PC-9 (cell line): Measurements from ENCODE around the gene PTPRT. TPM values are rescaled to one million over a fixed set of nuclear protein-coding genes. Genes with fewer than 3 reads are reported as not detected.

ENCODE experiments used
- BruUV-seq: library from RNA; stranded (reverse); fragments of 400-500 nt; replicated peaks from 2 replicates; lab custom pipeline; 2021; lab: Mats Ljungman, UMichigan
- CTCF ChIA-PET: fragments of 300-600 bp; sonication (Branson Sonifier 250); formaldehyde crosslinking; loops from one replicate; lab custom pipeline; 2022; ENCODE audit warnings: antibody characterized with exemption; lab: Charles Lee
- POLR2A ChIA-PET: fragments of 300-600 bp; sonication (Branson Sonifier 250); formaldehyde crosslinking; loops from one replicate; lab custom pipeline; 2022; ENCODE audit warnings: antibody characterized with exemption; ENCODE audit not compliant: unreplicated experiment; lab: Charles Lee
- DNase-seq, 2 experiments: peaks; one replicate each; pipeline versions ENCODE4 v3.0.0 to v3.0.0-alpha.2; 2015 to 2022; ENCODE audit warnings: mixed read lengths in 1 of 2
- H2AFZ ChIP-seq: fragments of 200-600 bp; sonication (generic); 2 replicates; pipeline ENCODE4 v1.8.1; 2017; ENCODE audit warnings: antibody characterized with exemption
- H3F3A ChIP-seq: fragments of 200-600 bp; sonication (generic); 2 replicates; pipeline ENCODE4 v1.8.1; 2017; ENCODE audit warnings: antibody characterized with exemption, mild to moderate bottlenecking, low read depth; ENCODE audit not compliant: insufficient read depth
- H3K27ac ChIP-seq: fragments of 200-600 bp; sonication (generic); 2 replicates; pipeline ENCODE4 v1.6.1; 2016; ENCODE audit warnings: mixed run types
- H3K27me3 ChIP-seq: fragments of 200-600 bp; sonication (generic); 2 replicates; pipeline ENCODE4 v1.6.1; 2016; ENCODE audit warnings: low read depth, mixed run types; ENCODE audit not compliant: insufficient read depth
- H3K36me3 ChIP-seq: fragments of 200-600 bp; sonication (generic); 2 replicates; pipeline ENCODE4 v1.6.1; 2016; ENCODE audit warnings: low read depth, mixed run types
- H3K4me1 ChIP-seq: fragments of 200-600 bp; sonication (generic); replicated peaks from 2 replicates; pipeline ENCODE4 v1.6.1; 2016; ENCODE audit warnings: mixed run types; ENCODE audit not compliant: insufficient read depth
- H3K4me2 ChIP-seq: fragments of 200-600 bp; sonication (generic); 2 replicates; pipeline ENCODE4 v1.6.1; 2017; ENCODE audit warnings: mixed run types
- H3K4me3 ChIP-seq: fragments of 200-600 bp; sonication (generic); 2 replicates; pipeline ENCODE4 v1.6.1; 2016; ENCODE audit warnings: mixed run types
- H3K79me2 ChIP-seq: fragments of 200-600 bp; sonication (generic); 2 replicates; pipeline ENCODE4 v1.6.1; 2017; ENCODE audit warnings: low read depth, mixed run types
- H3K9me2 ChIP-seq: fragments of 200-600 bp; sonication (generic); 2 replicates; pipeline ENCODE4 v1.8.1; 2017; ENCODE audit warnings: mild to moderate bottlenecking; ENCODE audit not compliant: insufficient read depth
- H3K9me3 ChIP-seq: fragments of 200-600 bp; sonication (generic); 2 replicates; pipeline ENCODE4 v1.8.1; 2016; ENCODE audit warnings: low read depth; ENCODE audit not compliant: insufficient read depth
- H4K20me1 ChIP-seq: fragments of 200-600 bp; sonication (generic); 2 replicates; pipeline ENCODE4 v1.8.1; 2017; ENCODE audit not compliant: insufficient read depth
- EZH2 ChIP-seq: fragments of 200-600 bp; sonication (generic); IDR thresholded peaks from 2 replicates; pipeline ENCODE4 v1.8.0; 2017; ENCODE audit warnings: antibody characterized with exemption, low read depth
- intact Hi-C: fragments of 100-400 bp; cut with micrococcal nuclease; formaldehyde crosslinking; loops from one replicate; pipeline ENCODE4 v1.10.0; 2022; ENCODE audit not compliant: unreplicated experiment
- total RNA-seq: library from RNA; stranded (reverse); gene quantifications from 2 replicates; pipeline ENCODE4 v1.2.3, GENCODE V29; 2021
- TF ChIP-seq, protein P1 (sequence below): fragments of 200-600 bp; sonication (generic); conservative IDR thresholded peaks from 2 replicates; pipeline ENCODE4 v1.6.1; 2017; ENCODE audit warnings: mixed run types, antibody characterized with exemption, mild to moderate bottlenecking, moderate library complexity

Gene PTPRT
- total RNA-seq, 1 experiment from 2014 or later, result not detected

DNA sequence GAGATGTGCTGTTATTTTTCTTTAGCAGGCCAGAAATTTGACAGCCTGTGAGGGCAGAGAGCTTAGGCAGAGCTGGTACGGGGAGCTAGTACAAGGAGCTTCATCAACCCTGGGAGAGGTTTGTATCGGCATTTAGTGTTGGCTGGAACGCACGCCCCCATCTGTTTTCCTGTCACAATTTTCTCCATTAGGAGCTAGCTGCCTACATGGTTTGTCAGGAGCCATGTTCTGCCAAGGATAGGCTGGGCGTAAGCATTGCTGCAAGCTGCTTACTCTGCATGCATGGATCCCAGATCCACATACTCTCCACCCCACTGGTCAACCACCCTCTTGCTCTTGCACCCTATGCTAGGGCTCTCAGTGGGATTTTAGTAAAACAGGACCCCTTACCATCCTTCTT, 1122.5 kb downstream of the PTPRT start:
- DNase-seq, result no peak
- POLR2A ChIA-PET, result no interaction called here
- TF ChIP-seq EZH2, result no peak
- TF ChIP-seq, protein P1, sequence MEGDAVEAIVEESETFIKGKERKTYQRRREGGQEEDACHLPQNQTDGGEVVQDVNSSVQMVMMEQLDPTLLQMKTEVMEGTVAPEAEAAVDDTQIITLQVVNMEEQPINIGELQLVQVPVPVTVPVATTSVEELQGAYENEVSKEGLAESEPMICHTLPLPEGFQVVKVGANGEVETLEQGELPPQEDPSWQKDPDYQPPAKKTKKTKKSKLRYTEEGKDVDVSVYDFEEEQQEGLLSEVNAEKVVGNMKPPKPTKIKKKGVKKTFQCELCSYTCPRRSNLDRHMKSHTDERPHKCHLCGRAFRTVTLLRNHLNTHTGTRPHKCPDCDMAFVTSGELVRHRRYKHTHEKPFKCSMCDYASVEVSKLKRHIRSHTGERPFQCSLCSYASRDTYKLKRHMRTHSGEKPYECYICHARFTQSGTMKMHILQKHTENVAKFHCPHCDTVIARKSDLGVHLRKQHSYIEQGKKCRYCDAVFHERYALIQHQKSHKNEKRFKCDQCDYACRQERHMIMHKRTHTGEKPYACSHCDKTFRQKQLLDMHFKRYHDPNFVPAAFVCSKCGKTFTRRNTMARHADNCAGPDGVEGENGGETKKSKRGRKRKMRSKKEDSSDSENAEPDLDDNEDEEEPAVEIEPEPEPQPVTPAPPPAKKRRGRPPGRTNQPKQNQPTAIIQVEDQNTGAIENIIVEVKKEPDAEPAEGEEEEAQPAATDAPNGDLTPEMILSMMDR, result no peak
- Histone ChIP-seq H3K9me2 (no peaks in the 10 kb centered on the region), H3F3A (no peaks in the 10 kb centered on the region), H3K79me2 (no peaks in the 10 kb centered on the region), H3K27me3 (peaks cover 35% of the 10 kb centered on the region), H3K36me3 (no peaks in the 10 kb centered on the region), H3K4me3 (no peak overlapping the region), H4K20me1 (no peaks in the 10 kb centered on the region), H3K27ac (no peak overlapping the region), H3K4me2 (no peak overlapping the region), H3K4me1 (no peaks in the 10 kb centered on the region), H2AFZ (no peak overlapping the region), H3K9me3 (no peaks in the 10 kb centered on the region)
- intact Hi-C loops, result no loop called here
- CTCF ChIA-PET, result no interaction called here
- no TSS peak for BruUV-seq

DNA sequence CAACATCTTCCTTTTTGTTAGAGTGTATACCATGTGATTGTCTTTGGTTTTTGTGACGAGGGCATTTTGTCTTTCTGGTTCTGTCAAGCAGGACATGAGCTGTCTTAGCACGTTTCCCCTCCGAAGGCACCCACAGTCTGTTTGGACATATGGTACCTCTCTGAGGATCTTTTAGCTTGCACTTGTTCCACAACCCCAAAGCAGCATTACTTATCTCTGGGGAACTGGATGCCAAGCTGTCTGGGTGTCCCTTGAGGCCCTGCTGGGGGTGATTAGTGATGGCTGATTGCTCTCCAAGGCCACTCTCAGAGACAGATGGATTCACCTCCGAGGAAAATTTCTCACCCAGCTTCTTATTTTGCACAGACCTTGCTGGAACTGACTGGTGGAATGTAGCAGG, 1126.6 kb downstream of the PTPRT start:
- H3K36me3 ChIP-seq, result no peaks in the 10 kb centered on the region
- H3K27me3 ChIP-seq, result peaks cover 32% of the 10 kb centered on the region
- no peaks in the 10 kb centered on the region for H3K9me3 ChIP-seq
- BruUV-seq, result no TSS peak
- H3K4me3 ChIP-seq, result no peak overlapping the region
- intact Hi-C loops, result no loop called here
- no peaks in the 10 kb centered on the region for H3K4me1 ChIP-seq
- H2AFZ ChIP-seq, result no peak overlapping the region
- H3K27ac ChIP-seq, result no peak overlapping the region
- H3F3A ChIP-seq, result no peaks in the 10 kb centered on the region
- no peaks in the 10 kb centered on the region for H3K9me2 ChIP-seq
- no peaks in the 10 kb centered on the region for H3K79me2 ChIP-seq
- no peak for TF ChIP-seq EZH2
- TF ChIP-seq, protein P1, result no peak
- no peak overlapping the region for H3K4me2 ChIP-seq
- no peak for DNase-seq
- POLR2A ChIA-PET, result no interaction called here
- CTCF ChIA-PET, result no interaction called here
- H4K20me1 ChIP-seq, result no peaks in the 10 kb centered on the region

DNA sequence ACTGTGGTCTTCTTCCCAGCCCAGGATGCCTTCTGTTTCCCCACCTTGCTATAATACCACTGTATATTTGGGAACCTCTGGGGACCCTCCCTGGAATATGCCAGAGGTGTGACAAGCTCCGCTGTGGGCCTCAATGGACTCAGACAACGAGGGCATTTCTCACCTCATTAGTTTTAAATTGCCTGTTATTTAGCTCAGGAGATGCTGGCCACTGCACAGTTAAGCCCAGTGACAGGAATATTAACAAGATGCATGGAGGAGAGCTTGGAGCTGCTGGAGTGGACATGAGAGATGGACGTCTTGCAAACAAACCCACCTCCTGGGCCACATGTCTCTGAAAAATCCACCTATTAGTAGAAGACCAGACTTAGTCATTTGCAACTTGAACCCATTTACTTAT, 1136.4 kb downstream of the PTPRT start:
- intact Hi-C loops, result no loop called here
- no TSS peak for BruUV-seq
- Histone ChIP-seq H3K36me3 (no peaks in the 10 kb centered on the region), H4K20me1 (no peaks in the 10 kb centered on the region), H3K27ac (no peak overlapping the region), H3K9me2 (no peaks in the 10 kb centered on the region), H3K79me2 (no peaks in the 10 kb centered on the region), H3K4me1 (no peaks in the 10 kb centered on the region), H3K27me3 (peaks cover 35% of the 10 kb centered on the region), H3K4me3 (no peak overlapping the region), H3F3A (no peaks in the 10 kb centered on the region), H3K4me2 (no peak overlapping the region), H3K9me3 (no peaks in the 10 kb centered on the region), H2AFZ (no peak overlapping the region)
- POLR2A ChIA-PET, result no interaction called here
- DNase-seq, result no peak
- CTCF ChIA-PET, result no interaction called here
- TF ChIP-seq, protein P1, result no peak
- TF ChIP-seq EZH2, result no peak
